IPS DF 6.9 (cell line): ENCODE data around the gene BMP8A.

Experiments used
- DNase-seq: peaks from one replicate; pipeline ENCODE4 v3.0.0-alpha.2; 2013; ENCODE audit warnings: low read depth, low spot score
- H3K27ac ChIP-seq: one replicate; pipeline ENCODE4 v1.5.1; 2013; ENCODE audit warnings: low read length, control low read depth
- H3K27me3 ChIP-seq: 2 replicates; pipeline ENCODE4 v1.6.1; 2013; ENCODE audit warnings: mild to moderate bottlenecking, low read length; ENCODE audit not compliant: control insufficient read depth, insufficient read depth
- H3K36me3 ChIP-seq: 2 replicates; pipeline ENCODE4 v1.6.1; 2013; ENCODE audit warnings: low read length; ENCODE audit not compliant: control insufficient read depth, insufficient read depth
- H3K4me1 ChIP-seq: 2 replicates; pipeline ENCODE4 v1.6.1; 2013; ENCODE audit warnings: low read length; ENCODE audit not compliant: control insufficient read depth, insufficient read depth
- H3K4me3 ChIP-seq: 2 replicates; pipeline ENCODE4 v1.5.1; 2013; ENCODE audit warnings: mild to moderate bottlenecking, low read length
- H3K9me3 ChIP-seq: 2 replicates; pipeline ENCODE4 v1.6.1; 2013; ENCODE audit warnings: low read length, inconsistent platforms; ENCODE audit not compliant: control insufficient read depth, insufficient read depth
- WGBS: extraction: QIAGEN DNeasy Blood & Tissue Kit; methylation state at CpG from one replicate; pipeline ENCODE4 v1.1.7; 2013; ENCODE audit warnings: mixed read lengths, missing lambda C conversion rate; ENCODE audit not compliant: insufficient read length, insufficient coverage; 5-methylcytosine and 5-hydroxymethylcytosine counted together

The BMP8A gene

GRCh38 chr1:39569034-39569433 lies 77.6 kb downstream of the BMP8A start:
- no peak overlapping the region for H3K27ac ChIP-seq
- H3K4me1 ChIP-seq = no peaks in the 10 kb centered on the region; the same call in 1 of the 2 replicates
- no peaks in the 10 kb centered on the region for H3K9me3 ChIP-seq
- no peaks in the 10 kb centered on the region for H3K27me3 ChIP-seq
- H3K36me3 ChIP-seq = peaks cover 56% of the 10 kb centered on the region
- H3K4me3 ChIP-seq = no peak overlapping the region
- DNase-seq = no peak
- whole genome bisulfite sequencing = no CpG with 5 or more reads among the region's 4 CpGs

- H3K4me3 ChIP-seq = no peak overlapping the region
- H3K36me3 ChIP-seq = peaks cover 43% of the 10 kb centered on the region
- no peak for DNase-seq
- no peaks in the 10 kb centered on the region for H3K27me3 ChIP-seq
- WGBS = no CpG with 5 or more reads among the region's 11 CpGs
- H3K9me3 ChIP-seq = no peaks in the 10 kb centered on the region
- no peak overlapping the region for H3K27ac ChIP-seq
- H3K4me1 ChIP-seq = no peaks in the 10 kb centered on the region; the same call in 1 of the 2 replicates
Measured at GRCh38 chr1:39570477-39571177, 79.2 kb downstream of the BMP8A start.

GRCh38 chr1:39571178-39571483 lies 79.7 kb downstream of the BMP8A start:
- WGBS = no CpG with 5 or more reads among the region's 9 CpGs
- Histone ChIP-seq H3K4me3 (no peak overlapping the region), H3K27ac (no peak overlapping the region), H3K9me3 (no peaks in the 10 kb centered on the region), H3K4me1 (no peaks in the 10 kb centered on the region; the same call in 1 of the 2 replicates), H3K27me3 (no peaks in the 10 kb centered on the region), H3K36me3 (peaks cover 39% of the 10 kb centered on the region)
- no peak for DNase-seq

GRCh38 chr1:39572379-39573096 lies 81.1 kb downstream of the BMP8A start:
- DNase-seq = no peak
- H3K9me3 ChIP-seq = no peaks in the 10 kb centered on the region
- no peak overlapping the region for H3K27ac ChIP-seq
- H3K4me1 ChIP-seq = no peaks in the 10 kb centered on the region; the same call in 1 of the 2 replicates
- peaks cover 27% of the 10 kb centered on the region for H3K36me3 ChIP-seq
- no peak overlapping the region for H3K4me3 ChIP-seq
- no CpG with 5 or more reads among the region's 5 CpGs for WGBS
- no peaks in the 10 kb centered on the region for H3K27me3 ChIP-seq

GRCh38 chr1:39573097-39573465 lies 81.6 kb downstream of the BMP8A start:
- Histone ChIP-seq H3K4me3 (no peak overlapping the region), H3K27ac (no peak overlapping the region), H3K36me3 (peaks cover 27% of the 10 kb centered on the region), H3K27me3 (no peaks in the 10 kb centered on the region), H3K9me3 (no peaks in the 10 kb centered on the region), H3K4me1 (no peaks in the 10 kb centered on the region; the same call in 1 of the 2 replicates)
- DNase-seq = no peak
- WGBS = no CpG with 5 or more reads among the region's 1 CpG

GRCh38 chr1:39573736-39574624 lies 82.5 kb downstream of the BMP8A start:
- WGBS = no CpG with 5 or more reads among the region's 12 CpGs
- H3K36me3 ChIP-seq = peaks cover 26% of the 10 kb centered on the region
- peak overlapping the region; percentile 13; the same call in 1 of the 2 replicates for H3K4me3 ChIP-seq
- no peaks in the 10 kb centered on the region for H3K27me3 ChIP-seq
- no peak overlapping the region for H3K27ac ChIP-seq
- H3K9me3 ChIP-seq = no peaks in the 10 kb centered on the region
- no peak for DNase-seq
- H3K4me1 ChIP-seq = no peaks in the 10 kb centered on the region; the same call in 1 of the 2 replicates

- WGBS = no CpG with 5 or more reads among the region's 5 CpGs
- no peak for DNase-seq
- Histone ChIP-seq H3K4me3 (peak overlapping the region; percentile 66; the same call in 1 of the 2 replicates), H3K4me1 (no peaks in the 10 kb centered on the region; the same call in 1 of the 2 replicates), H3K27me3 (no peaks in the 10 kb centered on the region), H3K27ac (no peak overlapping the region), H3K36me3 (peaks cover 19% of the 10 kb centered on the region), H3K9me3 (no peaks in the 10 kb centered on the region)
Measured at GRCh38 chr1:39574646-39575045, 83.2 kb downstream of the BMP8A start.
